OCI-M2 (cell line): ENCODE data around the gene ATM.

Experiments used
- DNase-seq: peaks from one replicate; lab custom pipeline; 2025; ENCODE audit not compliant: unreplicated experiment; lab: John Stamatoyannopoulos, UW

Gene ATM, protein sequence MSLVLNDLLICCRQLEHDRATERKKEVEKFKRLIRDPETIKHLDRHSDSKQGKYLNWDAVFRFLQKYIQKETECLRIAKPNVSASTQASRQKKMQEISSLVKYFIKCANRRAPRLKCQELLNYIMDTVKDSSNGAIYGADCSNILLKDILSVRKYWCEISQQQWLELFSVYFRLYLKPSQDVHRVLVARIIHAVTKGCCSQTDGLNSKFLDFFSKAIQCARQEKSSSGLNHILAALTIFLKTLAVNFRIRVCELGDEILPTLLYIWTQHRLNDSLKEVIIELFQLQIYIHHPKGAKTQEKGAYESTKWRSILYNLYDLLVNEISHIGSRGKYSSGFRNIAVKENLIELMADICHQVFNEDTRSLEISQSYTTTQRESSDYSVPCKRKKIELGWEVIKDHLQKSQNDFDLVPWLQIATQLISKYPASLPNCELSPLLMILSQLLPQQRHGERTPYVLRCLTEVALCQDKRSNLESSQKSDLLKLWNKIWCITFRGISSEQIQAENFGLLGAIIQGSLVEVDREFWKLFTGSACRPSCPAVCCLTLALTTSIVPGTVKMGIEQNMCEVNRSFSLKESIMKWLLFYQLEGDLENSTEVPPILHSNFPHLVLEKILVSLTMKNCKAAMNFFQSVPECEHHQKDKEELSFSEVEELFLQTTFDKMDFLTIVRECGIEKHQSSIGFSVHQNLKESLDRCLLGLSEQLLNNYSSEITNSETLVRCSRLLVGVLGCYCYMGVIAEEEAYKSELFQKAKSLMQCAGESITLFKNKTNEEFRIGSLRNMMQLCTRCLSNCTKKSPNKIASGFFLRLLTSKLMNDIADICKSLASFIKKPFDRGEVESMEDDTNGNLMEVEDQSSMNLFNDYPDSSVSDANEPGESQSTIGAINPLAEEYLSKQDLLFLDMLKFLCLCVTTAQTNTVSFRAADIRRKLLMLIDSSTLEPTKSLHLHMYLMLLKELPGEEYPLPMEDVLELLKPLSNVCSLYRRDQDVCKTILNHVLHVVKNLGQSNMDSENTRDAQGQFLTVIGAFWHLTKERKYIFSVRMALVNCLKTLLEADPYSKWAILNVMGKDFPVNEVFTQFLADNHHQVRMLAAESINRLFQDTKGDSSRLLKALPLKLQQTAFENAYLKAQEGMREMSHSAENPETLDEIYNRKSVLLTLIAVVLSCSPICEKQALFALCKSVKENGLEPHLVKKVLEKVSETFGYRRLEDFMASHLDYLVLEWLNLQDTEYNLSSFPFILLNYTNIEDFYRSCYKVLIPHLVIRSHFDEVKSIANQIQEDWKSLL (N-terminal part only)

DNA sequence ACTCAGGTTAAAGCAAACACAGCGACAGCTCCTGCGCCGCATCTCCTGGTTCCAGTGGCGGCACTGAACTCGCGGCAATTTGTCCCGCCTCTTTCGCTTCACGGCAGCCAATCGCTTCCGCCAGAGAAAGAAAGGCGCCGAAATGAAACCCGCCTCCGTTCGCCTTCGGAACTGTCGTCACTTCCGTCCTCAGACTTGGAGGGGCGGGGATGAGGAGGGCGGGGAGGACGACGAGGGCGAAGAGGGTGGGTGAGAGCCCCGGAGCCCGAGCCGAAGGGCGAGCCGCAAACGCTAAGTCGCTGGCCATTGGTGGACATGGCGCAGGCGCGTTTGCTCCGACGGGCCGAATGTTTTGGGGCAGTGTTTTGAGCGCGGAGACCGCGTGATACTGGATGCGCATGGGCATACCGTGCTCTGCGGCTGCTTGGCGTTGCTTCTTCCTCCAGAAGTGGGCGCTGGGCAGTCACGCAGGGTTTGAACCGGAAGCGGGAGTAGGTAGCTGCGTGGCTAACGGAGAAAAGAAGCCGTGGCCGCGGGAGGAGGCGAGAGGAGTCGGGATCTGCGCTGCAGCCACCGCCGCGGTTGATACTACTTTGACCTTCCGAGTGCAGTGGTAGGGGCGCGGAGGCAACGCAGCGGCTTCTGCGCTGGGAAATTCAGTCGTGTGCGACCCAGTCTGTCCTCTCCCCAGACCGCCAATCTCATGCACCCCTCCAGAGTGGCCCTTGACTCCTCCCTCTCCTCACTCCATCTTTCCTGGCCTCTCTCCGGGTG lies at the start of gene ATM, which contains the start of gene NPAT:
TSS of gene ATM (plus strand) at position 494 of the 774 bp plus-strand sequence. CDS start 4,558 bp downstream, outside the sequence.
TSS of gene NPAT (minus strand) at position 65 of the 774 bp plus-strand sequence. CDS start 102 bp downstream, outside the sequence.
- peak; percentile 93 for DNase-seq

DNA sequence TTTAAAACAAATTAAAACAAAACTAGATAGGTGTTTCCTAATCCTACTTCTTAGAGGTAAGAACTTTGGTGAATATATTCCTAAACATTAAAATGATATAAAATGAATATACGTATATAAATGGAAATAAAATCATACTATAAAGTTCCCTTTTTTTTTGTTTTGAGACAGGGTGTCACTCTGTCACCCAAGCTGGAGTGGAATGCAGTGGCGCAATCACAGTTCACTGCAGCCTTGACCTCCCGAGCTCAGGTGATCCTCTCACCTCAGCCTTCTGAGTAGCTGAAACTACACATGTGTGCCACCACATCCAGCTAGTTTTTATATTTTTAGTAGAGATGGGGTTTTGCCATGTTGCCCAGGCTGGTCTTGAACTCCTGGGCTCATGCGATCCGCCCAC lies 45.3 kb upstream of the ATM start:
- DNase-seq = no peak

DNA sequence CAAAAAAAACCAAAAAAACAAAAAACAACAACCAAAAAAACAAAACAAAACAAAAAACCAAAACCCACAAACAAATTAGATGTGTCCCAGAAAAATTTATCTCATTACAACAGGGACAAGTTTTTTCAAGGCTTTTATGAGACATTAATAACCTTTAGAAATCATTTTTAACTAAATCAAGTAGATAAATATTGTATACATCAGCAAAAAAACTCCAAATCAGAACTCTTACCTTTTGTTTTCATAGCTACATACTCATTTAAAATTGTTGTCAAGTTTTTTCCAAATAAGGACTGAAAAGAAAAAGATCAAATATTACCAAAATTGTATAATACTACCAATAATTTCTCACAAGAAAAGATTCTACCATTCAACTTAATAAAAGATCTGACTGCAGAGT lies 29.1 kb upstream of the ATM start:
- no peak for DNase-seq

DNA sequence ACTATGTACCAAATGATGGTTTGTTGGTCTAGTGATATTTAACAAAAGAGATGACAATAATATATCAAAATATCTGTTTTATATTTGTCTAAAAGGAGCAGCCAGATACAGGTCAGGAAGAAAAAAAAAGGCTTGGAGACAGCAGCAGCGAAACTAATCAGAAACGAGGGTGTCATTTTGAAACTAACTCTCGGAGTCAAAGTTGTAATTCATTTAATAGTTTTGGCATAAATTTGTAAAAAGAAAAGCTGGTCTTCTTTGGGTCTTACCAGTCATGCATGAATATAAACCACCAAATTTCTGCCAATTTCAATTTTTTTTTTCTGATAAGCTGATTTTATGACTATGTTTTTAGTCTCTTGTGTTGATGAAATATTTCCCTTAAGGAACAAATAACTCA lies 26.0 kb upstream of the ATM start:
- no peak for DNase-seq

DNA sequence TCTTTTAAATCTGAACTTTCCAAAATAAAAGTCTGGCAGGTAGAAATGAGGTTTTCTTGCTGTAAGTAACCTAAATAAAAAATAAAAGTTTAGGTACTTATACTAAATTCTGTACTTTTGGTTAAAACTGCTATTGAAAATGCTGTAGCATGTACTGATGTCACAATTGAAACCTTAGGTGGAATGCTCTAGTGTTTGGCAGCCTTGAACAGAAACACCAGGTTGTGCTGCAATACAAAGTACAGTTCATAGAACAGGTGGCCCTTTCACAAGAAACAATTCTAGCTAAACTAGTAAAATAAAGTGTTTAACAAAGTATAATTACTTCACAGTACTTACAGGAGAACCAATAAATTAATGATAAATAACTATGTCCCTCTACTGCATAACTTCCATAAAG lies 25.5 kb upstream of the ATM start:
- no peak for DNase-seq

DNA sequence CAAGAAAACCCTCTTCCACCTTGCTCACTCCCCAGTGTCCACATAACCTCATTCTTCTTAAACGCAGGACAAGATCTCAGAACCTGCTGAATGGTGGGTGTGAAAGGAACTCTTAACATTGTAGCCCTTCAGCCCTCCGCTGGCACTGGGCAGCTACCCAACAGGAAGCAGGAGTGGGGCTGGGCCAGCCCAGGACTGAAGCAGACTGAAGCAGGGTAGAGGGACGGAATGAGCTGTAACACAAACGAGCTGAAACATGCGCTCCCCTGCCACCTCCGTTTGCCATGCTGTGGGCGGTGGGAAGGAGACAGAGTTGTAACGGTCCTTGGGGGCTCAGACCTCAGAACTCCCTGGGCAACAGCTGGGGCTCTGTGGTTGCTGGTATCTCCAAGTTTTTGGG lies 24.0 kb upstream of the ATM start:
- DNase-seq = no peak

DNA sequence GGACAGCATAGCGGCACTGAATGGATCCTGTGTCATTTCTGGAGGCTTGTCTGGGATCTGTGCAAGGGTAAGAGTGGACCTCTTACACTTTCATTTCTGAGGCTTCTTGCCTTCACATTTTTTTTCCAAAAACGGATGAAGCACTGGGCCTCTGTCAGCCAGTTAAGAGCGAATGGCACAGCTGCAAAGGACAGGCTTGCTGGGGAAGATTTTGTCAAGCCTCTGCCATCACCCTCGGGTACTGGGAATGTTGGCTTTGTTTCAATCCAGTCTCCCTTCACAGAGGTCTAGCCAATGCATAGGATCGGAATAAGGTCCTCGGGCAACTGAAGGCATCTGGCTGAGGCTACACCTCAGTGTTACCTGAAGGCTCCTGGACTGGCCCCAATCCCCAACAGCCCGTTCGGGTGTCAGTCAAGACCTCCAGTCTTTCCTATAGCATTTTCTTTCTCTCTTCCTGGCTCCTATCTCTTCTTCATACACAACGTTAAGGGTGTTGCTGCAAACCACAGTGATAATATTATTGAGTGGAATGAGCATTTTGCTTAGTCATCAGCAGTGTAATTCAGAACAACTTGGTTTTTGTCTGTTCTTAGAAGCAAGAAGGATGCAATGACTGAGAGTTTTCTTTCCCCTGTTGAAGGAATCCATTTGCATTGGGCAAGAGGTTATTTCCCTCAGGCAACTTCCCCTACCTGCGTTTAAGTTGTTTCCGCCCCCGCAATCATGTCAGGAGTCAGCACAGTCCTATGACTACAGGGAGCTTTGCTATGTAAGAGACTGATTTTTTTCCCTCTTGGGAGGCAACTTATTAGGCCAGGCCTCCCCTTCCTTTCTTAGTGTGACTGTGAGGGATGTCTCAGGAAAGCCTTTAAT lies 23.2 kb upstream of the ATM start:
- DNase-seq = no peak

DNA sequence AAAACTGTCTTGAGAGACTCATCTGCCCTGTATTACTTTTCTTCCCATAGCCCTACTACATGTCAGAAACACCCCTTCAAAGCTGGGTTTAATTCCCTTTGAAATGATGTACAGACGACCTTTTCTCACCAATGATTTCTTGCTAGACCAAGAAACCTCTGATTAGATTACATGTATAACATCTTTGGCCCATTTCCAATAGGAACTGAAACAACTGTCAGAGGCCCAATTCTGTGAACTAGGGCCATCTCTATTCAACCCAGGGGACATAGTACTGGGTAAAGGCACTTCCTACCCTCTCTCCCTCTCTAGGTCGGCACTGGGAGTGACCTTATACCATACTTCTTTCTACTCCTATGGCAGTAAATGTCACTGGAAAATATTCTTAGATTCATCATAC lies 19.8 kb upstream of the ATM start:
- no peak for DNase-seq

DNA sequence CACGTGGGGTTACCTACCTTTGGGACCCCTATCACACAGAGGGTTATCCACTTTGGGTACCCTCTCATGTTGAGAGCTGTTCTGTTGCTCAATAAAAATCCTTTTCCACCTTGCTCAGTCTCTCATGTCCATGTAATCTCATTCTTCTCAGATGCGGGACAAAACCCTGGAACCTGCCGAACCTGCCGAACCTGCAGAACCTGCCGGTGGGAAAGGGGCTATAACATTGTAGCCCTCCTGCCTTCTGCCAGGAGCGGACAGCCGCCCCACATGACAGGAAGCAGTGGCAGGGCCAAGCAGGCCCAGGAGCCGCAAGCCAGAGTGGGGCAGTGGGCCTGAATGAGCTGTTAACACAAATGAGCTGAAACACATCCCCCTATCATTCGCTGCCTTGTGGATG lies 18.5 kb upstream of the ATM start:
- DNase-seq = no peak

DNA sequence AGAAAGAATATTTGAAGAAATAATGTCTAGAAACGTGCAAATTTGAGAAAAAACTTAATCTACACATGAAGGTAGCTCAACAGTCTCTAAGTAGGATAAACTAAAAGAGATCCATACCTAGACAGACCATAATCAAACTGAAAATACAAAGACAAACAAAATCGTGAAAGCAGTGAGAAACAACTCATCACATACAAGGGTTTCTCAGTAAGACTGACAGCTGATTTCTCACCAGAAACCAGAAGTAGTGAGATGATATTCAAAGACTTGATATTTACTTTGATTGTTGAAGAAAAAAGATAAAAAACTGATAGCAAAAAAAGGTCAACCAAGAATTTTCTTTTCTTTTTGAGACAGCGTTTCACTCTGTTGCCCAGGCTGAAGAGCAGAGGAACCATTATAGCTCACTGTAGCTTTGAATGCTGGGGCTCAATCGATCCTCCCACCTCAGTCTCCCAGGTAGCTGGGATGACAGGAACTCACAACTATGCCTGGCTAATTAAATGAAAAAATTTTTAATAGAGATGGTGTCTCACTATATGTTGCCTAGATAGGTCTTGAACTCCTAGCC lies 17.9 kb upstream of the ATM start:
- no peak for DNase-seq

DNA sequence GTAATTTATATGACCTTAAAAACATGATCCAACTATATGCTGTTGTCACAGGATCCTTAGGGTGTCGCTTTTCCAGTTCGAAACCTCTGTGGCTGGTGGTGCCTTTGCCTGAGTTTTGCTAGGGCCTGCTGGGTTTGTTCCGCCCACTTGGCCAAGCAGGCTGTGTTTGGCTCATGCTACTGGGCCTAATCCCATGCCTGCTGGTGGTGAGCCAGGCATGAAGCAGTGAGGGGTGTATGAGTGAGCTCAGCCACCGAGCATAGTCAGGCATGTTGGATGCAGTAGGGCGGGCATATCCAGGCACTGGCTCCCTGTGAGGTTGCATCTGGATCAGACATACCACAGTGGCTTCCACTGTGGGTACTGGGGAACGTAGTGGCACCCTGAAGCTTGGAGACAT lies 16.7 kb upstream of the ATM start:
- no peak for DNase-seq

DNA sequence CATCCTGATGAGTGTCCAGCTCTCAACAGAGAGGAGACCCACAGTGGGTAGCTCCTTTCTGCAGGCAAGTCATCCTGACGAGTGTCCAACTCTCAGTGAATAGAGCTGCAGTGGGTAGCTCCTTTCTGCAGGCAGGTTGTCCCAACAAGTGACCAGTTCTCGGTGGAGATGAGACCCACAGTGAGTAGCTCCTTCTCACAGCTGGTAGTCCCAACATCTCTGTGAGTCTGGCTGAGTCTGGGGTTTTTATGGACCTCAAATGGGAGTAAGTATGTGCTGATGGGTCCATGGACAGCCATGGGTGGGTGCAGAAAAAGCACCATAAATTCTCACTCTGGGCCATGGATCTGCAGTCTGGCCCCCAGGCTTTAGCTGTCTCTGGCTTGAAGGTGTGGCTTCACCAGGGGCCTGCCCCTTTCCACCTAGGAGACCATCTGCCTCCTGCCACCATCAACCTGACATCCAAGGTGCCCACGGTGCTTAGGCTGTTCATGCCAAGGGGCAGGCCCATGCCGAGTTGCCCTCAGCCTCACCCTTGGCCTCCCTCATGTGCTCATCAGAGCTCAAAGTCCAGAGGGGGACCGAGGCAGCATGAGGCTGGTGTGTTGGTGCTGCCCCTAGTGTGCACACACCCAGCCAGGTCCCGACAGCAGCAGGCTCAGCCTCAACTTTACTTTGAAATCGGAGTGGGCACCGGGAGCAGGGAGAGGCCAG lies 15.7 kb upstream of the ATM start:
- no peak for DNase-seq

DNA sequence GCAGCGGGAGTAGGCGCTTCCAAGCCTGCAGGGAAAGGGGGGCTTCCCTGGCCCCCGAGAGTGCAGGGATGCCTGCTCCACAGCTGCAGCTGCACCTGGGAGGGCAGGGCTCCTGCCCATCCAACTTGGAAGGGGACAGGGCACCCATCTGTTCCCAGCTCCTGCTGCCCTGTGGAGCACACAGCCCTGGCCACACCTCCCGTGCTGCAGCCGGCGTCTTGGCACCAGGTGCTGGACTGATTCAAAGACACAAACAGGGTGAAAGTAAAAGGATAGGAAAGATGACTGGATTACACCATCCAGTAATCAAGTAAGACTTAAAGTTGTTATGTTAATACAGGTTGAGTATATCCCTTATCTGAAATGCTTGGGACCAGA lies 15.2 kb upstream of the ATM start:
- DNase-seq = no peak

DNA sequence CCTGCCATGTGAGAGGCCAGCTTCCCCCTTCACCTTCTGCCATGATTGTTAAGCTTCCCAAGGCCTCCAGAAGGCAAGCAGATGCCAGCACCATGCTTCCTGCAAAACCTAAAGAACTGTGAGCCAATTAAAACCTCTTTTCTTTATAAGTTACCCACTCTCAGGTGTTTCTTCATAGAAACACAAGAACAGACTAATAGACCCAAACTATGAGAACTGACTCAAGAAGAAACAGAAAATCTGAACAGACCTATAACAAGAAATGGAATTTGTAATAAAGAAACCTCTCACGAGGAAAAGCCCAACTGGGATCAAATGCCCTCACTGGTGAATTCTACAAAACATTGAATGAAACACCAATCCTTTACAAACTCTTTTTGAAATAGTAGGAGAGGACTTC lies 12.4 kb upstream of the ATM start:
- no peak for DNase-seq

DNA sequence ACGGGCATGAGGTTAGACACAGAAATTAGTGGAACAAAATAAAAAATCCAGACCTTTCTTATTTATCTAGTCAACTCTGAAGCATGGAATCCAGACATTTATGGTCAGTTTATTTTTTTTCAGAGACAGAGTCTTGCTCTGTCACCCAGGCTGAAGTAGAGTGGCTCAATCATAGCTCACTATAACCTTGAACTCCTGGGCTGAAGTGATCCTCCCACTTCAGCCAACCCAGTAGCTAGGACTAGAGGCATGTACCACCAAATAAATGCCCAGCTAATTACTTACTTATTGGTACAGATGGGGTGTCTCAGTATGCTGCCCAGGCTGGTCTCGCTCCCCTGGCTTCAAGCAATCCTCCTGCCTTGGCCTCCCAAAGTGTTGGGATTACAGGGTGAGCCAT lies 9.1 kb upstream of the ATM start:
- DNase-seq = no peak

DNA sequence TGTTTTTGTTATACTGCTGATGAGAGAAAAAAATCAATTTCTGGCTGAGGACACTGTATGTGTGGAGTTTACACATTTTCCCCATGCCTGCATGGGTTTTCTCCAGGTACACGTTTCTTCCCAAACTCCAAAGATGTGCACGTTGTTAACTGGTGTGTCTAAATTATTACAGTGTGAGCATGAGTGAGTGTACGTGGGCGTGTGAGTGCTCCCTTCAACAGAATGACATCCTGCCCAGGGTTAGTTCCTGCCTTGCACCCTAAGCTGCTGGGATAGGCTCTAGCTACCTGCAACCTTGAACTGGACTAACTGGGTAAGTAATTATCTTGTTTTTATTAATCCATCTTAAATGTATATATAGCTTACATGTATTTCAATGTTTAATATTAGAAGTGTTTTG lies 5.9 kb upstream of the ATM start:
- DNase-seq = no peak

DNA sequence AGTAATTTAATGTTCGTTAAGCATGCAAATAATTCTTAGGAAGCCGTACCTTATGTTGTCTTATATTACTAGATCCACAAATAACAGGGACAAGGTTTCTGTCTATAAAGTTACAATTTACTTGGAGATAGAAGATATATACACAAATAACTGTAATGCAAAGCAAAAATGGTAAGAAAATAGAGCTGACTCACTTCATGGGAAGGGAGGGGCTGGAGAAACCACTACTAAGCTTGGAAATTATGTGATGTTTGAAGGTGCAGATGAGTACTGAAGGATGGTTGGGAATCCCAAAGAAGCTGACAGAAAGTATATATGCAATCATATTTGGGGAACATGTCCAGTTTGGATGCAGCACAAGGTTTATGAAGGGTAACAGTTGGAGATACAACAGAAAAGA lies 4.4 kb upstream of the ATM start:
- DNase-seq = no peak

DNA sequence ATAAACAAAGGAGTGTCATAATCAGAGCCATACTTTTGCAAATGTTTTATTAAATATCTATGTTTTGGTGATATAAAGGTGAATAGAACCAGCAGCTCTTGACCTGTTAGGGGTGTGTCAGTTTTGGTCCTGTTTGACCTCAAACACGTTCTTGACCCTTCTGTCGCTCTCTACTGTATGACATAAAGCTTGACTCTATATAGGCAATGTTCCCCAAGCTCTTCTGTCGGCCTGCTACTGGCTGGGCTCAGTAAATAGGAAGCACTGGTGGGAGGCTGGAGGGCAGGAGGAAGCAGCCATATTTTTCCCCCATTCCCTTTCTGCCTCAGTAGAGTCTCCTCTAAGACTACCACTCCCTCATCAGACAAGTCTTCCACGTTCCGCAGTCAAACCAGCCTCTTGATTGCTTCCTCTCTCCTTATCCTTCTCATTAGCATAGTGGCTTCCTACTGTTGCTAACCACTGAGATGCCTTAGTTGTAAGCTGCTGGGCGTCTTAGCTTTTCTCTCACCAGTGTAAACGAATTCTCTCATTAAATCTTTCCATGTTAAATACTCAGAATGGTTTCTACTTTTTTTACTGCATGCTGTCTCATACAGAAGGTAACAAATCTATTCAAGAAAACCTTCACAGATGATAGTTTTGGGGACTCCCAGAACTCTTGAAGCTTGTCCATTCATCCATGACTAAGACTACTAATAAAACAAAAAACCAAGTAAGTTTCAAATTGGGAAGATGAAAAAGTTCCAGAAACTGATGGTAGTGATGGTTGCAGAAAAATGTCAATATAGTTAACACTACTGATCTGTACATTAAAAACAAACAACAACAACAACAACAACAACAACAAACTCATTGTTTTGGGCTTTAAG lies 3.7 kb upstream of the ATM start:
- DNase-seq = no peak
